Ovary (tissue), 3 donors: ENCODE results near the gene CHCT1.
"Not testable (repeated sequence)": the region's sequence is repeated elsewhere in the genome, so short reads cannot be mapped to it uniquely, and the experiment has no call there.

Experiments used
- POLR2A ChIP-seq: fragments of 450-650 bp; IDR thresholded peaks from one replicate; pipeline ENCODE4 v1.6.1; 2017; ENCODE audit warnings: antibody characterized with exemption, mild to moderate bottlenecking, moderate library complexity
- TF ChIP-seq, protein P1 (sequence below), 3 donors: fragments of 450-650 bp in 2 of 3; fragments of 200-600 bp in 1 of 3; IDR thresholded peaks; one replicate each; pipeline versions ENCODE4 v1.5.1 to v1.8.0; 2016 to 2022; ENCODE audit warnings: antibody characterized with exemption in 3 of 3, mild to moderate bottlenecking in 1 of 3
- donor health status: DM: no; HTN: no; CAD: no.

DNA sequence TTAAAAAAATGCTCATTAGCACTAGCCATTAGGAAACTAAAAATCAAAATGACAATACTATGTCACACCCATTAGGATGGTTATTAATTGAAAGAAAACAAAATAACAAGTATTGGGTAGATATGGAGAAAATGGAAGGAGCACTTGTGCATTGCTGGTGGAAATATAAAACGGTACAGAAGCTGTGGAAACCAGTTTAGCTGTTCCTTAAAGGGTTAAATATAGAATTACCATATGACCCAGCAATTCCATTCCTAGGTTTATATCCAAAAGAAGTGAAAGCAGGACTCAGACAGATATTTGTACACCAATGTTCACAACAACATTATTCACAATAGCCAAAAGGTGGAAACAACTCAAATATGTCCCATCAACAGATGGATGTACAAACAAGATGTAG is 44.1 kb upstream of the CHCT1 start:
- TF ChIP-seq, protein P1, sequence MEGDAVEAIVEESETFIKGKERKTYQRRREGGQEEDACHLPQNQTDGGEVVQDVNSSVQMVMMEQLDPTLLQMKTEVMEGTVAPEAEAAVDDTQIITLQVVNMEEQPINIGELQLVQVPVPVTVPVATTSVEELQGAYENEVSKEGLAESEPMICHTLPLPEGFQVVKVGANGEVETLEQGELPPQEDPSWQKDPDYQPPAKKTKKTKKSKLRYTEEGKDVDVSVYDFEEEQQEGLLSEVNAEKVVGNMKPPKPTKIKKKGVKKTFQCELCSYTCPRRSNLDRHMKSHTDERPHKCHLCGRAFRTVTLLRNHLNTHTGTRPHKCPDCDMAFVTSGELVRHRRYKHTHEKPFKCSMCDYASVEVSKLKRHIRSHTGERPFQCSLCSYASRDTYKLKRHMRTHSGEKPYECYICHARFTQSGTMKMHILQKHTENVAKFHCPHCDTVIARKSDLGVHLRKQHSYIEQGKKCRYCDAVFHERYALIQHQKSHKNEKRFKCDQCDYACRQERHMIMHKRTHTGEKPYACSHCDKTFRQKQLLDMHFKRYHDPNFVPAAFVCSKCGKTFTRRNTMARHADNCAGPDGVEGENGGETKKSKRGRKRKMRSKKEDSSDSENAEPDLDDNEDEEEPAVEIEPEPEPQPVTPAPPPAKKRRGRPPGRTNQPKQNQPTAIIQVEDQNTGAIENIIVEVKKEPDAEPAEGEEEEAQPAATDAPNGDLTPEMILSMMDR (IDR thresholded peaks at IDR 0.05) = not testable (repeated sequence)
- not testable (repeated sequence) for TF ChIP-seq POLR2A
